WERI-Rb-1 (cell line): ENCODE results near the gene ZNF195.
"Not testable (repeated sequence)": the region's sequence is repeated elsewhere in the genome, so short reads cannot be mapped to it uniquely, and the experiment has no call there.

ENCODE experiments used
- DNase-seq: peaks from one replicate; pipeline ENCODE4 v3.0.0-alpha.2; 2020
- H3K27ac ChIP-seq: fragments of 250-450 bp; sonication (Bioruptor Pico); 2 replicates; pipeline ENCODE4 v1.5.1; 2020; ENCODE audit warnings: mild to moderate bottlenecking, moderate library complexity
- H3K27me3 ChIP-seq: fragments of 250-450 bp; sonication (Bioruptor Pico); 2 replicates; pipeline ENCODE4 v1.5.1; 2021; ENCODE audit warnings: mild to moderate bottlenecking, low read depth, moderate library complexity; ENCODE audit not compliant: insufficient read depth, severe bottlenecking
- H3K36me3 ChIP-seq: fragments of 250-450 bp; sonication (Bioruptor Pico); 2 replicates; pipeline ENCODE4 v1.5.1; 2020; ENCODE audit warnings: mild to moderate bottlenecking, moderate library complexity
- H3K4me3 ChIP-seq: 2 replicates; pipeline ENCODE4 v1.5.1; 2011; ENCODE audit warnings: low read depth, mild to moderate bottlenecking, control low read depth, low read length
- H3K9me3 ChIP-seq: fragments of 250-450 bp; sonication (Bioruptor Pico); 2 replicates; pipeline ENCODE4 v1.5.1; 2021; ENCODE audit warnings: mild to moderate bottlenecking, moderate library complexity; ENCODE audit not compliant: severe bottlenecking
- CTCF ChIP-seq: IDR thresholded peaks from 2 replicates; pipeline ENCODE4 v1.5.1; 2011; ENCODE audit warnings: low read depth, mild to moderate bottlenecking, control low read depth, inconsistent platforms, low read length

Gene ZNF195

GRCh38 chr11:3340025-3340424, 38.9 kb downstream of the ZNF195 start:
- TF ChIP-seq CTCF, result no peak
- DNase-seq, result no peak
- H3K9me3 ChIP-seq, result no peaks in the 10 kb centered on the region
- no peaks in the 10 kb centered on the region for H3K27me3 ChIP-seq
- H3K27ac ChIP-seq, result no peak overlapping the region
- H3K4me3 ChIP-seq, result no peak overlapping the region
- no peaks in the 10 kb centered on the region for H3K36me3 ChIP-seq

GRCh38 chr11:3339340-3339624, 39.7 kb downstream of the ZNF195 start:
- TF ChIP-seq CTCF, result no peak
- Histone ChIP-seq H3K36me3 (no peaks in the 10 kb centered on the region), H3K4me3 (no peak overlapping the region), H3K9me3 (no peaks in the 10 kb centered on the region), H3K27ac (no peak overlapping the region), H3K27me3 (no peaks in the 10 kb centered on the region)
- DNase-seq, result no peak

GRCh38 chr11:3338569-3339339, 40.2 kb downstream of the ZNF195 start:
- DNase-seq, result no peak
- TF ChIP-seq CTCF, result no peak

GRCh38 chr11:3336420-3336819, 42.5 kb downstream of the ZNF195 start:
- H3K9me3 ChIP-seq, H3K36me3 ChIP-seq, H3K27ac ChIP-seq, DNase-seq, H3K4me3 ChIP-seq, H3K27me3 ChIP-seq: not testable (repeated sequence)

More at GRCh38 chr11:3338569-3339339, 40.2 kb downstream of the ZNF195 start:
- H3K36me3 ChIP-seq, result no peaks in the 10 kb centered on the region
- H3K27me3 ChIP-seq, result no peaks in the 10 kb centered on the region
- no peaks in the 10 kb centered on the region for H3K9me3 ChIP-seq
- no peak overlapping the region for H3K27ac ChIP-seq
- H3K4me3 ChIP-seq, result no peak overlapping the region

- not testable (repeated sequence) for H3K9me3 ChIP-seq, H3K27me3 ChIP-seq, H3K4me3 ChIP-seq, H3K27ac ChIP-seq, DNase-seq, H3K36me3 ChIP-seq
Observed at GRCh38 chr11:3333157-3333556, 45.8 kb downstream of the ZNF195 start.

- not testable (repeated sequence) for H3K9me3 ChIP-seq, H3K27me3 ChIP-seq, H3K36me3 ChIP-seq, DNase-seq, H3K27ac ChIP-seq, H3K4me3 ChIP-seq
Observed at GRCh38 chr11:3331078-3331477, 47.9 kb downstream of the ZNF195 start.

GRCh38 chr11:3330064-3330463, 48.9 kb downstream of the ZNF195 start:
- H3K36me3 ChIP-seq, DNase-seq, H3K9me3 ChIP-seq, H3K27me3 ChIP-seq, H3K4me3 ChIP-seq, H3K27ac ChIP-seq: not testable (repeated sequence)

- H3K27me3 ChIP-seq, H3K36me3 ChIP-seq, H3K9me3 ChIP-seq, H3K4me3 ChIP-seq, H3K27ac ChIP-seq, DNase-seq: not testable (repeated sequence)
Observed at GRCh38 chr11:3328503-3328902, 50.4 kb downstream of the ZNF195 start.

GRCh38 chr11:3326450-3326849, 52.5 kb downstream of the ZNF195 start:
- H3K27me3 ChIP-seq, H3K36me3 ChIP-seq, H3K27ac ChIP-seq, DNase-seq, H3K4me3 ChIP-seq, H3K9me3 ChIP-seq: not testable (repeated sequence)

- not testable (repeated sequence) for H3K36me3 ChIP-seq, H3K27me3 ChIP-seq, DNase-seq, H3K9me3 ChIP-seq, H3K4me3 ChIP-seq, H3K27ac ChIP-seq
Observed at GRCh38 chr11:3324724-3325123, 54.2 kb downstream of the ZNF195 start.
